Endothelial cell of umbilical vein (primary cell): ENCODE measurements around the gene ADCY5.

ENCODE experiments used
- CTCF ChIP-seq, 2 donors: IDR thresholded peaks; 1 replicate in 1 of 2; 2 replicates in 1 of 2; pipeline ENCODE4 v1.5.1; 2011; ENCODE audit warnings: low read length in 2 of 2, mild to moderate bottlenecking in 2 of 2, moderate library complexity in 2 of 2, control low read depth in 1 of 2, inconsistent platforms in 1 of 2, low read depth in 1 of 2; ENCODE audit not compliant: insufficient read depth in 1 of 2; ENCODE audit errors: extremely low read depth in 1 of 2
- POLR2AphosphoS5 ChIP-seq: IDR thresholded peaks from 2 replicates; pipeline ENCODE4 v1.6.1; 2012; ENCODE audit warnings: low read depth, mild to moderate bottlenecking, control low read depth, low read length, moderate library complexity; ENCODE audit not compliant: insufficient read depth

GRCh38 chr3:123370819-123371218 is 78.1 kb downstream of the ADCY5 start:
- TF ChIP-seq POLR2AphosphoS5: no peak
- TF ChIP-seq CTCF (IDR thresholded peaks at IDR 0.05; ENCODE audit: extremely low read depth in 1 of 2, insufficient read depth in 1 of 2, low read depth in 1 of 2, low read length in 2 of 2): no peak
